ENCODE measurements around the gene HOXA2.

DNA sequence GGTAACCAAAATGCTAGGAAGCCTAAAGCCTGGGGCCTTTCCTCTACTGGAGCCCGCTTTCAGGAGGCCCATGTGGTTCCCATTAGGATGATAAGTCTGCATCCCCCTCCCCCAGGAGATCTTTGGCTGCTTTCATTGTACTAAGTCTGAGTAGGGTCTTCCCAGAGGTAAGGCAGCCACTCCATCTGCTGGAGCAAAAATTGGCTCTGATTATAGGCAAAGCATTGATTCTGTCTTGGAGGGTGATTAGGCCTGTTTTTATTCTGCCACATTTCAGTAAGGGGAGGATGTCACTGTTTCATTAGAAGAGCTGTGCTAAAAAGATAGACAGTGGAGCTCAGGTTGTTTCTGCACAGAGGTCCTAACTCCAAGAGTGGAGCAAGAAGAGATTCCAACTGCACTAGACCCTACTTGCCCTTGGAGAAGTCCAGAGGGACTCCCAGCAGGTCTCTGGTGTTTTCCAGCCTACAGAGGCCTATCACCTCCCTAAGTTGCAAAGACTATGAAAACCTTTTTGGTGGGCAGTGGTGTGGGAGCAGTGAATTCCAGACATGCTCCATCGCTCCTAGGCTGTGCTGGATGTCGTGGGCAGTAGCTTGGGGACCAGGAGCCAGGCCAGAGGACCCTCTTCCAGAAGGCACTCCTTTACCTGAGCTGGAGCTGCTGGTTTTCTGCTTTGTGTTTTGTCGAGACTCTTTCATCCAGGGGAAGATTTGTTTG, 7.1 kb upstream of the HOXA2 start:
- TF ChIP-seq CTCF (IDR thresholded peaks at IDR 0.05; ENCODE audit: low read depth, low read length, missing input control): no peak
- TF ChIP-seq REST (IDR thresholded peaks at IDR 0.05): no peak
- TF ChIP-seq JUND (IDR thresholded peaks at IDR 0.05): no peak
- TF ChIP-seq RXRA (IDR thresholded peaks at IDR 0.05): no peak
- no peak for TF ChIP-seq ATF3 (IDR thresholded peaks at IDR 0.05)
- TF ChIP-seq FOXA1 (IDR thresholded peaks at IDR 0.05): no peak
- TF ChIP-seq, protein P1, sequence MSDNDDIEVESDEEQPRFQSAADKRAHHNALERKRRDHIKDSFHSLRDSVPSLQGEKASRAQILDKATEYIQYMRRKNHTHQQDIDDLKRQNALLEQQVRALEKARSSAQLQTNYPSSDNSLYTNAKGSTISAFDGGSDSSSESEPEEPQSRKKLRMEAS (IDR thresholded peaks at IDR 0.05): no peak
- no peak for TF ChIP-seq SP1 (IDR thresholded peaks at IDR 0.05)
- no peak for TF ChIP-seq GABPA (IDR thresholded peaks at IDR 0.05 in 1 of 2, conservative IDR thresholded peaks at IDR 0.05 in 1 of 2)
- no peak for TF ChIP-seq YY1 (IDR thresholded peaks at IDR 0.05)
